ENCODE data around the gene UBE2A. TPM values are rescaled to one million over a fixed set of nuclear protein-coding genes. Genes with fewer than 3 reads are reported as not detected.

The UBE2A gene
- total RNA-seq (2016; rRNA removed; fragmentation: Illumina TruSeq; extraction: Trizol) (17.0 and 22.0 TPM in 2 replicates), polyA plus RNA-seq (2011; rRNA removed) (24.8 and 30.5 TPM in 2 replicates), polyA minus RNA-seq (2011; rRNA and poly(A)+ RNA removed; ENCODE audit: low replicate concordance) (5.4 and 23.0 TPM in 2 replicates), Bru-seq, nascent RNA (percentile 76 among the genes with signal in this experiment), BruChase-seq, experiment 1, labeled RNA remaining after a 6-hour chase (percentile 87 among the genes with signal in this experiment), BruChase-seq, experiment 2, labeled RNA remaining after a 2-hour chase (percentile 84 among the genes with signal in this experiment)
- 4.3 and 5.1 TPM in 2 replicates for total RNA-seq (2016; cell fraction: cytosol; rRNA removed; fragmentation: Illumina TruSeq; extraction: Trizol; ENCODE audit: low read depth)
- total RNA-seq (2016; cell fraction: insoluble cytoplasmic fraction; rRNA removed; fragmentation: Illumina TruSeq; extraction: Trizol), result 21.6 and 22.4 TPM in 2 replicates
- total RNA-seq (2016; cell fraction: membrane; rRNA removed; fragmentation: Illumina TruSeq; extraction: Trizol), result 15.3 and 15.9 TPM in 2 replicates
- 24.1 and 26.3 TPM in 2 replicates for total RNA-seq (2016; cell fraction: nucleus; rRNA removed; fragmentation: Illumina TruSeq; extraction: Trizol)
- 15.2 and 16.7 TPM in 2 replicates for polyA plus RNA-seq (2011; cell fraction: cytosol; rRNA removed)
- 24.2 and 31.0 TPM in 2 replicates for polyA plus RNA-seq (2011; cell fraction: nucleus; rRNA removed)
- polyA plus RNA-seq (2012), result 23.5 and 26.3 TPM in 2 replicates
- polyA plus RNA-seq (2016; cell fraction: cytosol; fragmentation: Illumina TruSeq; extraction: Trizol; ENCODE audit: low read depth), result 6.0 and 9.4 TPM in 2 replicates
- polyA plus RNA-seq (2016; cell fraction: insoluble cytoplasmic fraction; fragmentation: Illumina TruSeq; extraction: Trizol; ENCODE audit: low read depth), result 43.0 and 43.9 TPM in 2 replicates
- polyA plus RNA-seq (2016; cell fraction: membrane; fragmentation: Illumina TruSeq; extraction: Trizol; ENCODE audit: low read depth), result 13.2 and 16.4 TPM in 2 replicates
- 51.7 and 52.4 TPM in 2 replicates for polyA plus RNA-seq (2016; cell fraction: nucleus; fragmentation: Illumina TruSeq; extraction: Trizol; ENCODE audit: insufficient read depth, low read depth)
- 14.6 and 15.2 TPM in 2 replicates for polyA minus RNA-seq (2011; cell fraction: cytosol; rRNA and poly(A)+ RNA removed)
- 29.0 and 32.7 TPM in 2 replicates for polyA minus RNA-seq (2011; cell fraction: nucleus; rRNA and poly(A)+ RNA removed)
- long read RNA-seq, experiment 1, transcript UBE2A-207 (5 exons, 934 nt), result minor isoform, 7 of 62 reads
- long read RNA-seq, experiment 1, transcript UBE2A-202 (6 exons, 1,874 nt), result major isoform, 43 of 62 reads
- long read RNA-seq, experiment 1, partial matches to known transcripts, result 1 of 62 reads
- long read RNA-seq, experiment 1, other reads (novel, unspliced or antisense), result 11 of 62 reads
- long read RNA-seq, experiment 2, transcript UBE2A-206 (5 exons, 1,381 nt), result major isoform, 5 of 92 reads
- long read RNA-seq, experiment 2, partial matches to known transcripts, result 3 of 92 reads
- long read RNA-seq, experiment 2, other reads (novel, unspliced or antisense), result 84 of 92 reads

DNA sequence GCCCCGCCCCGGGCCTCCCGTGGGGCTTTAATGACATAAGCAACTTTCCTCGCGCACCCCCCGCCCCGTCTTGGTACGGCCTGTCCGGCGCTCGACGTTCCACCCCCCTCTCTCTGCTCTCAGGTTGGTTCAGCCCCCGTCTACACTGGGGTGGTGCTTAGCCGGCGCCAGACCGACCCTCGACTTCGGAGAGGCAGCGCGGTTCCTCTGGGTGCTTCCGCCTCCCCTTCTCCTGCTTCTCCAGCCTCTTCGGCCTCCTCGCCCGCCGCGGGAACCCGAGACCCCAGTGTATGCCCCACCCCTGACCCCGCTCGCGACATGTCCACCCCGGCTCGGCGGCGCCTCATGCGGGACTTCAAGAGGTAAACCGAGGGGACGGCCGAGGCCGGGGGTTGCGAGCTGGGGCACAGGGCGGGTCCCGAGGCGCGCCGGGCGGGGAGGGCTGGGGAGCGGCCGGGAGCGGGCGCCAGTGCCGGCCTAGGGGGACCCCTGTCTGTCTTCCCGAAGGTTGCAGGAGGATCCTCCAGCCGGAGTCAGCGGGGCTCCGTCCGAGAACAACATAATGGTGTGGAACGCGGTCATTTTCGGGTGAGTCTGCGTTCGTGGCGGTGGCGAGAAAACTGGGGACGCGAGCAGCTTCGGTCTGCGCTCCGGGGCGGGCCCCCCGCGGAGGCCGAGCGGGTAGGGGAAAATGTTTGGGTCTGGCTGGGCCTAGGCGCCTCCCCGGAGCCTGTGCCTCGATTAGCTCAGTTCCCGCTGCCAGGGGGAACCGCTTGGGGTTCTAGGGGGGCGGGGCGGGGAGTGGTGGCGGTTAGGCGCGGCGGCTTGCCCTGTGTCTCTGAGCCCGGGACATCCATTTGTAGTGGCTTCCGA, at the start of gene UBE2A:
Gene UBE2A (plus strand): TSS at position 170 of the 873 bp plus-strand sequence. CDS start 149 bp downstream, at position 319.
- 3% methylated on average over 8 of the region's 86 CpGs for WGBS (ENCODE audit: low lambda C conversion rate)
- peaks cover 7% of the 10 kb centered on the region for H3K79me2 ChIP-seq (ENCODE audit: insufficient read depth, low read length)
- in situ Hi-C loops (cut with HindIII; ENCODE audit: extremely low pct_ligation_motif_present, low pct_unique_long_range_greater_than_20kb) (no loop called here), intact Hi-C loops (cut with micrococcal nuclease; ENCODE audit: unreplicated experiment) (no loop called here)
- H3K4me1 ChIP-seq (ENCODE audit: insufficient read depth, low read length), result peaks cover 30% of the 10 kb centered on the region; the same call in 1 of the 2 replicates
- peak within 1 kb of the TSS; percentile 75 for H3K9ac ChIP-seq (ENCODE audit: insufficient read depth, low read depth, low read length)
- peak; percentile 92 for ATAC-seq
- H4K20me1 ChIP-seq (ENCODE audit: insufficient read depth, low read length), result no peaks in the 10 kb centered on the region
- ChIA-PET POLR2A (interaction anchor here (0.6 to 2.6 kb wide), 16 partner anchors 9 to 330 kb away, joined by 3 to 13 read pairs (median 4); partner anchors contain the start of genes RPL39, SEPTIN6, SOWAHD and STEEP1), CTCF (ENCODE audit: low intra/inter-chr PET ratio, low total read pairs) (no interaction called here)
- no peaks in the 10 kb centered on the region for H3K27me3 ChIP-seq (ENCODE audit: control insufficient read depth in 1 of 2, insufficient read depth in 2 of 2, low read length in 2 of 2)
- no peaks in the 10 kb centered on the region for H3K36me3 ChIP-seq (replicated peaks in 1 of 2; ENCODE audit: control insufficient read depth in 1 of 2, insufficient read depth in 2 of 2, low read length in 2 of 2)
- peak within 1 kb of the TSS; percentile 78 to 85 (median 79) for H3K4me3 ChIP-seq (replicated peaks in 1 of 3; ENCODE audit: insufficient read depth in 1 of 3, low read depth in 2 of 3, low read length in 3 of 3)
- DNase-seq (ENCODE audit: low spot score), result peak; percentile 69
- peak within 1 kb of the TSS; percentile 79 for H3K27ac ChIP-seq (ENCODE audit: extremely low read length, insufficient read depth, low read length)
- peak within 1 kb of the TSS; percentile 77 for H3K4me2 ChIP-seq (ENCODE audit: low read depth, low read length)
- no peak within 1 kb of the TSS for H2AFZ ChIP-seq (ENCODE audit: low read length)
- H3K9me3 ChIP-seq (ENCODE audit: low read length), result no peaks in the 10 kb centered on the region
- BruUV-seq (replicated peaks), result no TSS peak
- FAIRE-seq, result peak; percentile 39
- TF ChIP-seq ZFY (CRISPR knock-in tag; IDR thresholded peaks at IDR 0.05) (peak; percentile 65), ATF7-NPFF (CRISPR knock-in tag; IDR thresholded peaks at IDR 0.05; ENCODE audit: low read depth) (peak; percentile 44; the same call in 1 of the 2 replicates), SCMH1 (CRISPR knock-in tag; IDR thresholded peaks at IDR 0.05; ENCODE audit: borderline replicate concordance) (no peak), AGO2 (optimal IDR thresholded peaks at IDR 0.05; ENCODE audit: low read depth, low read length) (peak; percentile 39), JUNB (CRISPR knock-in tag; IDR thresholded peaks at IDR 0.05; ENCODE audit: borderline replicate concordance) (no peak), ZSCAN20 (CRISPR knock-in tag; IDR thresholded peaks at IDR 0.05; ENCODE audit: borderline replicate concordance) (peak; percentile 54; the same call in 1 of the 2 replicates)
- TF ChIP-seq, protein P1, sequence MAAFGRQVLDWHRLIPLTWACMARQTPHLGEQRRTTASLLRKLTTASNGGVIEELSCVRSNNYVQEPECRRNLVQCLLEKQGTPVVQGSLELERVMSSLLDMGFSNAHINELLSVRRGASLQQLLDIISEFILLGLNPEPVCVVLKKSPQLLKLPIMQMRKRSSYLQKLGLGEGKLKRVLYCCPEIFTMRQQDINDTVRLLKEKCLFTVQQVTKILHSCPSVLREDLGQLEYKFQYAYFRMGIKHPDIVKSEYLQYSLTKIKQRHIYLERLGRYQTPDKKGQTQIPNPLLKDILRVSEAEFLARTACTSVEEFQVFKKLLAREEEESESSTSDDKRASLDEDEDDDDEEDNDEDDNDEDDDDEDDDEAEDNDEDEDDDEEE (CRISPR knock-in tag; IDR thresholded peaks at IDR 0.05), result 0 out of 2 replicates have a peak, but pooled peaks have one; percentile 24
- TF ChIP-seq, protein P2, sequence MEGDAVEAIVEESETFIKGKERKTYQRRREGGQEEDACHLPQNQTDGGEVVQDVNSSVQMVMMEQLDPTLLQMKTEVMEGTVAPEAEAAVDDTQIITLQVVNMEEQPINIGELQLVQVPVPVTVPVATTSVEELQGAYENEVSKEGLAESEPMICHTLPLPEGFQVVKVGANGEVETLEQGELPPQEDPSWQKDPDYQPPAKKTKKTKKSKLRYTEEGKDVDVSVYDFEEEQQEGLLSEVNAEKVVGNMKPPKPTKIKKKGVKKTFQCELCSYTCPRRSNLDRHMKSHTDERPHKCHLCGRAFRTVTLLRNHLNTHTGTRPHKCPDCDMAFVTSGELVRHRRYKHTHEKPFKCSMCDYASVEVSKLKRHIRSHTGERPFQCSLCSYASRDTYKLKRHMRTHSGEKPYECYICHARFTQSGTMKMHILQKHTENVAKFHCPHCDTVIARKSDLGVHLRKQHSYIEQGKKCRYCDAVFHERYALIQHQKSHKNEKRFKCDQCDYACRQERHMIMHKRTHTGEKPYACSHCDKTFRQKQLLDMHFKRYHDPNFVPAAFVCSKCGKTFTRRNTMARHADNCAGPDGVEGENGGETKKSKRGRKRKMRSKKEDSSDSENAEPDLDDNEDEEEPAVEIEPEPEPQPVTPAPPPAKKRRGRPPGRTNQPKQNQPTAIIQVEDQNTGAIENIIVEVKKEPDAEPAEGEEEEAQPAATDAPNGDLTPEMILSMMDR (CRISPR knock-in tag; IDR thresholded peaks at IDR 0.05), result 0 out of 2 replicates have a peak, but pooled peaks have one; percentile 26
- TF ChIP-seq, protein P3, sequence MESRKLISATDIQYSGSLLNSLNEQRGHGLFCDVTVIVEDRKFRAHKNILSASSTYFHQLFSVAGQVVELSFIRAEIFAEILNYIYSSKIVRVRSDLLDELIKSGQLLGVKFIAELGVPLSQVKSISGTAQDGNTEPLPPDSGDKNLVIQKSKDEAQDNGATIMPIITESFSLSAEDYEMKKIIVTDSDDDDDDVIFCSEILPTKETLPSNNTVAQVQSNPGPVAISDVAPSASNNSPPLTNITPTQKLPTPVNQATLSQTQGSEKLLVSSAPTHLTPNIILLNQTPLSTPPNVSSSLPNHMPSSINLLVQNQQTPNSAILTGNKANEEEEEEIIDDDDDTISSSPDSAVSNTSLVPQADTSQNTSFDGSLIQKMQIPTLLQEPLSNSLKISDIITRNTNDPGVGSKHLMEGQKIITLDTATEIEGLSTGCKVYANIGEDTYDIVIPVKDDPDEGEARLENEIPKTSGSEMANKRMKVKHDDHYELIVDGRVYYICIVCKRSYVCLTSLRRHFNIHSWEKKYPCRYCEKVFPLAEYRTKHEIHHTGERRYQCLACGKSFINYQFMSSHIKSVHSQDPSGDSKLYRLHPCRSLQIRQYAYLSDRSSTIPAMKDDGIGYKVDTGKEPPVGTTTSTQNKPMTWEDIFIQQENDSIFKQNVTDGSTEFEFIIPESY (CRISPR knock-in tag; IDR thresholded peaks at IDR 0.05), result no peak

Measured in HepG2 (cell line).